A673 (cell line): ENCODE results near the gene ADGRL2. TPM values are rescaled to one million over a fixed set of nuclear protein-coding genes. Genes with fewer than 3 reads are reported as not detected.

Experiments used
- BruUV-seq: library from RNA; stranded (reverse); fragments of 400-500 nt; replicated peaks from 2 replicates; lab custom pipeline; 2021; lab: Mats Ljungman, UMichigan
- CTCF ChIA-PET: fragments of 300-600 bp; sonication (Branson Sonifier 250); formaldehyde crosslinking; loops from one replicate; lab custom pipeline; 2022; ENCODE audit warnings: antibody characterized with exemption; lab: Charles Lee
- POLR2A ChIA-PET: fragments of 300-600 bp; sonication (Branson Sonifier 250); formaldehyde crosslinking; loops from one replicate; lab custom pipeline; 2022; ENCODE audit warnings: antibody characterized with exemption; ENCODE audit not compliant: low non-redundant PET; lab: Charles Lee
- DNase-seq: peaks from one replicate; pipeline ENCODE4 v3.0.0-alpha.2; 2015; ENCODE audit warnings: low spot score
- H3K27ac ChIP-seq: fragments of 200-600 bp; sonication (generic); 2 replicates; pipeline ENCODE4 v1.5.1; 2016; ENCODE audit warnings: mixed run types, low read depth, mild to moderate bottlenecking, mixed read lengths, antibody characterized with exemption, low read length; ENCODE audit not compliant: poor library complexity, severe bottlenecking
- H3K27me3 ChIP-seq: fragments of 200-600 bp; sonication (generic); replicated peaks from 2 replicates; pipeline ENCODE4 v1.6.1; 2017; ENCODE audit warnings: mixed run types, low read depth, mild to moderate bottlenecking, mixed read lengths, antibody characterized with exemption, low read length; ENCODE audit not compliant: insufficient read depth, poor library complexity
- H3K36me3 ChIP-seq: fragments of 200-600 bp; sonication (generic); 2 replicates; pipeline ENCODE4 v1.6.1; 2016; ENCODE audit warnings: mixed run types, mild to moderate bottlenecking, mixed read lengths, antibody characterized with exemption, low read length; ENCODE audit not compliant: insufficient read depth, poor library complexity, severe bottlenecking
- H3K4me1 ChIP-seq: fragments of 200-600 bp; sonication (generic); 2 replicates; pipeline ENCODE4 v1.6.1; 2017; ENCODE audit warnings: mixed run types, mild to moderate bottlenecking, mixed read lengths, antibody characterized with exemption, low read length; ENCODE audit not compliant: insufficient read depth, poor library complexity, severe bottlenecking
- H3K4me3 ChIP-seq: fragments of 200-600 bp; sonication (generic); 2 replicates; pipeline ENCODE4 v1.5.1; 2016; ENCODE audit warnings: low read depth, mixed run types, mild to moderate bottlenecking, mixed read lengths, low read length; ENCODE audit not compliant: poor library complexity, severe bottlenecking
- H3K9me3 ChIP-seq: fragments of 200-600 bp; sonication (generic); 2 replicates; pipeline ENCODE4 v1.6.1; 2016; ENCODE audit warnings: mixed run types, low read depth, mild to moderate bottlenecking, mixed read lengths, antibody characterized with exemption, low read length; ENCODE audit not compliant: poor library complexity, severe bottlenecking
- CTCF ChIP-seq: fragments of 300-800, 200-600 bp; sonication (generic); conservative IDR thresholded peaks from 2 replicates; pipeline ENCODE4 v1.5.1; 2017; ENCODE audit warnings: low read depth, mild to moderate bottlenecking, antibody characterized with exemption, low read length, moderate library complexity, mixed read lengths
- EZH2 ChIP-seq: fragments of 200-600 bp; sonication (generic); IDR thresholded peaks from 2 replicates; pipeline ENCODE4 v1.6.1; 2017; ENCODE audit warnings: borderline replicate concordance, low read depth, mild to moderate bottlenecking, mixed read lengths, antibody characterized with exemption, low read length; ENCODE audit not compliant: poor library complexity, severe bottlenecking
- intact Hi-C: fragments of 100-400 bp; cut with micrococcal nuclease; formaldehyde crosslinking; loops from one replicate; pipeline ENCODE4 v1.10.0; 2022; ENCODE audit not compliant: unreplicated experiment
- total RNA-seq: library from RNA; stranded (reverse); gene quantifications from 2 replicates; pipeline ENCODE4 v1.2.3, GENCODE V29; 2021

ADGRL2 gene
- total RNA-seq, 1 experiment from 2014 or later, result 1.5 TPM

- POLR2A ChIA-PET, result no interaction called here
- TF ChIP-seq EZH2, result no peak
- no peak for TF ChIP-seq CTCF
- Histone ChIP-seq H3K27ac (no peak overlapping the region), H3K4me3 (no peak overlapping the region), H3K27me3 (peaks cover 27% of the 10 kb centered on the region), H3K36me3 (no peaks in the 10 kb centered on the region), H3K9me3 (no peaks in the 10 kb centered on the region), H3K4me1 (peaks cover 10% of the 10 kb centered on the region)
- CTCF ChIA-PET, result no interaction called here
- BruUV-seq, result no TSS peak
- intact Hi-C loops, result no loop called here
- no peak for DNase-seq
Observed at GRCh38 chr1:81978945-81979344, 178.2 kb downstream of the ADGRL2 start.

GRCh38 chr1:81982523-81982922, 181.8 kb downstream of the ADGRL2 start:
- Histone ChIP-seq H3K27me3 (peaks cover 10% of the 10 kb centered on the region), H3K4me1 (no peaks in the 10 kb centered on the region), H3K4me3 (no peak overlapping the region), H3K27ac (no peak overlapping the region), H3K9me3 (no peaks in the 10 kb centered on the region), H3K36me3 (no peaks in the 10 kb centered on the region)
- TF ChIP-seq CTCF (no peak), EZH2 (no peak)
- intact Hi-C loops, result no loop called here
- no TSS peak for BruUV-seq
- DNase-seq, result no peak
- ChIA-PET POLR2A (no interaction called here), CTCF (no interaction called here)

- CTCF ChIA-PET, result no interaction called here
- H3K36me3 ChIP-seq, result no peaks in the 10 kb centered on the region
- no peaks in the 10 kb centered on the region for H3K4me1 ChIP-seq
- intact Hi-C loops, result no loop called here
- TF ChIP-seq CTCF (no peak), EZH2 (no peak)
- no peaks in the 10 kb centered on the region for H3K9me3 ChIP-seq
- POLR2A ChIA-PET, result no interaction called here
- H3K27me3 ChIP-seq, result no peaks in the 10 kb centered on the region
- no peak overlapping the region for H3K27ac ChIP-seq
- no peak overlapping the region for H3K4me3 ChIP-seq
- no peak for DNase-seq
- no TSS peak for BruUV-seq
Observed at GRCh38 chr1:81989524-81989923, 188.8 kb downstream of the ADGRL2 start.
